ENCODE data around the gene MZF1. TPM values are rescaled to one million over a fixed set of nuclear protein-coding genes. Genes with fewer than 3 reads are reported as not detected.
A peak's percentile ranks its signal among the peaks of the same experiment; 100 is the strongest.
"Not testable (repeated sequence)": the region's sequence is repeated elsewhere in the genome, so short reads cannot be mapped to it uniquely, and the experiment has no call there.

Gene MZF1
- total RNA-seq (10 to 100 TPM in 1 of 2 donors, 1 to 10 TPM in 1; 9.3 to 21.1 TPM), polyA plus RNA-seq (1 to 10 TPM; 4.9 to 8.2 TPM)

DNA sequence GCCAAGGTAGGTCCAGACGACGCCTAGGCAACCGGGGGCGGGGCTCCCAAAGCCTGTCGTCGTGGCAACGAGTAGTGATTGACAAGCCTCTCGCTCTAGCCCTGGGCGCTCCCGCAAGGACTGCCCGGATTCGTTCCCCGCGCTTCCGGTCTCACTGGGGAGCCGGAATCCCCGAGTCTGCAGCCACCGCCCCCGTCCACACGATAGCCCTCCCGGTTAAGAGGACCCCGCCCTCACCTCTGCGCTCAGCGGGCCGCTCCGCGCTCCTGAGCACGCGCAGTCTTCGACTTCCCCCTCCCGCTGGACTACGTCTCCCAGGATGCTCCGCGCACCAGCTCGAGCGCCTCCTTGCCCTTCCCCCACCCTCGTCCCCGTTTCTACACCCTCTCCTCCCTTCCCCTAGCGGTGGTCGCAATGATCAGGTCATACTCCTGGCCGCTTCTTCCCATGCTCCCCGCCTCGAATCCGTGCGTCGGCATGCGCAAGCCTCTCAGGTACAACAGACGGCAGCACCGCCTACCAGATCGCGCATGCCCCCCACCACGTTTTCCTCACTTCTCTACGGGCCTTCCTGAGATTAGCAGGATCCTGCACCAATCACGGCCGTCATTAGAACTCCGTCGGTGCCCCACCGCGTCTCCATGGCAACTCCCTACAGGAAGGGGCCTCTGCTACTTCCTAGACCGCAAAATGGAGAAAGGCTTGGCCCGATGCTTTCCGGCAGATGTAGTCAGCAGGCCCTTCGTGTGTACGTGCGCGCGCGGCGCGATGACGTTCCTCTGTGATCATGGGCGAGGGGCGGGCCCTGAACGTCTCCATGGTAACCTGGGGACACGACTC is at the start of gene MZF1:
TSS of gene MZF1 (minus strand) at position 518 of the 840 bp plus-strand sequence. CDS start 1,946 bp downstream, outside the sequence.
- TF ChIP-seq FOXA2 (IDR thresholded peaks at IDR 0.05) (no peak), YY1 (IDR thresholded peaks at IDR 0.05) (peak; percentile 96), TAF1 (conservative IDR thresholded peaks at IDR 0.05) (no peak), HNF4A (conservative IDR thresholded peaks at IDR 0.05) (no peak), SP1 (IDR thresholded peaks at IDR 0.05) (peak; percentile 76), RXRA (IDR thresholded peaks at IDR 0.05) (peak in 1 of 2 donors; percentile 8), GABPA (IDR thresholded peaks at IDR 0.05 in 1 of 2, conservative IDR thresholded peaks at IDR 0.05 in 1 of 2) (peak; percentile 68 to 92), JUND (IDR thresholded peaks at IDR 0.05) (peak in 1 of 2 donors; percentile 58), EGR1 (IDR thresholded peaks at IDR 0.05; ENCODE audit: low read depth in 2 of 2) (peak; percentile 37 to 50), NR2F2 (IDR thresholded peaks at IDR 0.05) (peak; percentile 8), FOXA1 (IDR thresholded peaks at IDR 0.05) (no peak), RAD21 (IDR thresholded peaks at IDR 0.05) (no peak), HNF4G (IDR thresholded peaks at IDR 0.05) (no peak)
- TF ChIP-seq, protein P1, sequence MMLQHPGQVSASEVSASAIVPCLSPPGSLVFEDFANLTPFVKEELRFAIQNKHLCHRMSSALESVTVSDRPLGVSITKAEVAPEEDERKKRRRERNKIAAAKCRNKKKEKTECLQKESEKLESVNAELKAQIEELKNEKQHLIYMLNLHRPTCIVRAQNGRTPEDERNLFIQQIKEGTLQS (IDR thresholded peaks at IDR 0.05) = peak; percentile 11
- TF ChIP-seq, protein P2, sequence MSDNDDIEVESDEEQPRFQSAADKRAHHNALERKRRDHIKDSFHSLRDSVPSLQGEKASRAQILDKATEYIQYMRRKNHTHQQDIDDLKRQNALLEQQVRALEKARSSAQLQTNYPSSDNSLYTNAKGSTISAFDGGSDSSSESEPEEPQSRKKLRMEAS (IDR thresholded peaks at IDR 0.05) = peak; percentile 84
- TF ChIP-seq, protein P3, sequence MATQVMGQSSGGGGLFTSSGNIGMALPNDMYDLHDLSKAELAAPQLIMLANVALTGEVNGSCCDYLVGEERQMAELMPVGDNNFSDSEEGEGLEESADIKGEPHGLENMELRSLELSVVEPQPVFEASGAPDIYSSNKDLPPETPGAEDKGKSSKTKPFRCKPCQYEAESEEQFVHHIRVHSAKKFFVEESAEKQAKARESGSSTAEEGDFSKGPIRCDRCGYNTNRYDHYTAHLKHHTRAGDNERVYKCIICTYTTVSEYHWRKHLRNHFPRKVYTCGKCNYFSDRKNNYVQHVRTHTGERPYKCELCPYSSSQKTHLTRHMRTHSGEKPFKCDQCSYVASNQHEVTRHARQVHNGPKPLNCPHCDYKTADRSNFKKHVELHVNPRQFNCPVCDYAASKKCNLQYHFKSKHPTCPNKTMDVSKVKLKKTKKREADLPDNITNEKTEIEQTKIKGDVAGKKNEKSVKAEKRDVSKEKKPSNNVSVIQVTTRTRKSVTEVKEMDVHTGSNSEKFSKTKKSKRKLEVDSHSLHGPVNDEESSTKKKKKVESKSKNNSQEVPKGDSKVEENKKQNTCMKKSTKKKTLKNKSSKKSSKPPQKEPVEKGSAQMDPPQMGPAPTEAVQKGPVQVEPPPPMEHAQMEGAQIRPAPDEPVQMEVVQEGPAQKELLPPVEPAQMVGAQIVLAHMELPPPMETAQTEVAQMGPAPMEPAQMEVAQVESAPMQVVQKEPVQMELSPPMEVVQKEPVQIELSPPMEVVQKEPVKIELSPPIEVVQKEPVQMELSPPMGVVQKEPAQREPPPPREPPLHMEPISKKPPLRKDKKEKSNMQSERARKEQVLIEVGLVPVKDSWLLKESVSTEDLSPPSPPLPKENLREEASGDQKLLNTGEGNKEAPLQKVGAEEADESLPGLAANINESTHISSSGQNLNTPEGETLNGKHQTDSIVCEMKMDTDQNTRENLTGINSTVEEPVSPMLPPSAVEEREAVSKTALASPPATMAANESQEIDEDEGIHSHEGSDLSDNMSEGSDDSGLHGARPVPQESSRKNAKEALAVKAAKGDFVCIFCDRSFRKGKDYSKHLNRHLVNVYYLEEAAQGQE (IDR thresholded peaks at IDR 0.05) = peak; percentile 50
- TF ChIP-seq, protein P4, sequence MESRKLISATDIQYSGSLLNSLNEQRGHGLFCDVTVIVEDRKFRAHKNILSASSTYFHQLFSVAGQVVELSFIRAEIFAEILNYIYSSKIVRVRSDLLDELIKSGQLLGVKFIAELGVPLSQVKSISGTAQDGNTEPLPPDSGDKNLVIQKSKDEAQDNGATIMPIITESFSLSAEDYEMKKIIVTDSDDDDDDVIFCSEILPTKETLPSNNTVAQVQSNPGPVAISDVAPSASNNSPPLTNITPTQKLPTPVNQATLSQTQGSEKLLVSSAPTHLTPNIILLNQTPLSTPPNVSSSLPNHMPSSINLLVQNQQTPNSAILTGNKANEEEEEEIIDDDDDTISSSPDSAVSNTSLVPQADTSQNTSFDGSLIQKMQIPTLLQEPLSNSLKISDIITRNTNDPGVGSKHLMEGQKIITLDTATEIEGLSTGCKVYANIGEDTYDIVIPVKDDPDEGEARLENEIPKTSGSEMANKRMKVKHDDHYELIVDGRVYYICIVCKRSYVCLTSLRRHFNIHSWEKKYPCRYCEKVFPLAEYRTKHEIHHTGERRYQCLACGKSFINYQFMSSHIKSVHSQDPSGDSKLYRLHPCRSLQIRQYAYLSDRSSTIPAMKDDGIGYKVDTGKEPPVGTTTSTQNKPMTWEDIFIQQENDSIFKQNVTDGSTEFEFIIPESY (IDR thresholded peaks at IDR 0.05) = peak; percentile 60
- TF ChIP-seq, protein P5, sequence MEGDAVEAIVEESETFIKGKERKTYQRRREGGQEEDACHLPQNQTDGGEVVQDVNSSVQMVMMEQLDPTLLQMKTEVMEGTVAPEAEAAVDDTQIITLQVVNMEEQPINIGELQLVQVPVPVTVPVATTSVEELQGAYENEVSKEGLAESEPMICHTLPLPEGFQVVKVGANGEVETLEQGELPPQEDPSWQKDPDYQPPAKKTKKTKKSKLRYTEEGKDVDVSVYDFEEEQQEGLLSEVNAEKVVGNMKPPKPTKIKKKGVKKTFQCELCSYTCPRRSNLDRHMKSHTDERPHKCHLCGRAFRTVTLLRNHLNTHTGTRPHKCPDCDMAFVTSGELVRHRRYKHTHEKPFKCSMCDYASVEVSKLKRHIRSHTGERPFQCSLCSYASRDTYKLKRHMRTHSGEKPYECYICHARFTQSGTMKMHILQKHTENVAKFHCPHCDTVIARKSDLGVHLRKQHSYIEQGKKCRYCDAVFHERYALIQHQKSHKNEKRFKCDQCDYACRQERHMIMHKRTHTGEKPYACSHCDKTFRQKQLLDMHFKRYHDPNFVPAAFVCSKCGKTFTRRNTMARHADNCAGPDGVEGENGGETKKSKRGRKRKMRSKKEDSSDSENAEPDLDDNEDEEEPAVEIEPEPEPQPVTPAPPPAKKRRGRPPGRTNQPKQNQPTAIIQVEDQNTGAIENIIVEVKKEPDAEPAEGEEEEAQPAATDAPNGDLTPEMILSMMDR (IDR thresholded peaks at IDR 0.05; ENCODE audit: low read depth, low read length, missing input control) = peak; percentile 13
- peaks cover 4 to 25% (median 17%) of the 10 kb centered on the region in 4 donors for H3K4me1 ChIP-seq (ENCODE audit: control insufficient read depth in 4 of 4, insufficient read depth in 4 of 4, low read length in 3 of 4)
- peak; percentile 99 for DNase-seq (ENCODE audit: low spot score)
- H3K9me3 ChIP-seq (ENCODE audit: control insufficient read depth in 4 of 4, low read length in 3 of 4) = no peaks in the 10 kb centered on the region
- WGBS = under 1% methylated on average over 75 of the region's 75 CpGs
- peaks cover 0 to 16% (median 5%) of the 10 kb centered on the region in 4 donors for H3K36me3 ChIP-seq (ENCODE audit: control insufficient read depth in 4 of 4, insufficient read depth in 3 of 4, low read depth in 1 of 4, low read length in 3 of 4)
- peak within 1 kb of the TSS; percentile 64 to 69 (median 64) for H3K4me3 ChIP-seq (ENCODE audit: low read depth in 1 of 3, low read length in 3 of 3)
- no peaks in the 10 kb centered on the region for H3K27me3 ChIP-seq (ENCODE audit: control insufficient read depth in 4 of 4, insufficient read depth in 4 of 4, low read length in 3 of 4)
- peak within 1 kb of the TSS; percentile 57 to 65 for H3K9ac ChIP-seq (ENCODE audit: low read depth in 1 of 2, low read length in 2 of 2)
- peak within 1 kb of the TSS; percentile 93 to 97 for H3K27ac ChIP-seq (ENCODE audit: low read depth in 1 of 2, low read length in 2 of 2)

DNA sequence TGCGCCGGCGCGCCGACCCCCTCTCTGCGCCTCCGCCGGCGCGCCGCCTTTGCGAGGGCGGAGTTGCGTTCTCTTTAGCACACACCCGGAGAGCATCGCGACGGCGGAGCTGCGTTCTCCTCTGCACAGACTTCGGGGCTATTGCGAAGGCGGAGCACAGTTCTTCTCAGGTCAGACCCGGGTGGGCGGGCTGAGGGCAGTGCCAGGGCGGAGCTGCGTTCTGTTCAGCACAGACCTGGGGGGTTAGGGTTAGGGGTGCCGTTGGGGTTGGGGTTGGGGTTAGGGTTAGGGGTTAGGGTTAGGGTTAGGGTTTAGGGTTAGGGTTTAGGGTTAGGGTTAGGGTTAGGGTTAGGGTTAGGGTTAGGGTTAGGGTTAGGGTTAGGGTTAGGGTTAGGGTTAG is 34.1 kb upstream of the MZF1 start:
- not testable (repeated sequence) for H3K4me3 ChIP-seq (ENCODE audit: low read depth in 1 of 3, low read length in 3 of 3); H3K4me1 ChIP-seq (ENCODE audit: control insufficient read depth in 4 of 4, insufficient read depth in 4 of 4, low read length in 3 of 4); H3K27me3 ChIP-seq (ENCODE audit: control insufficient read depth in 4 of 4, insufficient read depth in 4 of 4, low read length in 3 of 4); H3K9me3 ChIP-seq (ENCODE audit: control insufficient read depth in 4 of 4, low read length in 3 of 4); H3K36me3 ChIP-seq (ENCODE audit: control insufficient read depth in 4 of 4, insufficient read depth in 3 of 4, low read depth in 1 of 4, low read length in 3 of 4); H3K27ac ChIP-seq (ENCODE audit: low read depth in 1 of 2, low read length in 2 of 2); H3K9ac ChIP-seq (ENCODE audit: low read depth in 1 of 2, low read length in 2 of 2); DNase-seq (ENCODE audit: low spot score)
- WGBS = 89% methylated on average over 28 of the region's 28 CpGs

DNA sequence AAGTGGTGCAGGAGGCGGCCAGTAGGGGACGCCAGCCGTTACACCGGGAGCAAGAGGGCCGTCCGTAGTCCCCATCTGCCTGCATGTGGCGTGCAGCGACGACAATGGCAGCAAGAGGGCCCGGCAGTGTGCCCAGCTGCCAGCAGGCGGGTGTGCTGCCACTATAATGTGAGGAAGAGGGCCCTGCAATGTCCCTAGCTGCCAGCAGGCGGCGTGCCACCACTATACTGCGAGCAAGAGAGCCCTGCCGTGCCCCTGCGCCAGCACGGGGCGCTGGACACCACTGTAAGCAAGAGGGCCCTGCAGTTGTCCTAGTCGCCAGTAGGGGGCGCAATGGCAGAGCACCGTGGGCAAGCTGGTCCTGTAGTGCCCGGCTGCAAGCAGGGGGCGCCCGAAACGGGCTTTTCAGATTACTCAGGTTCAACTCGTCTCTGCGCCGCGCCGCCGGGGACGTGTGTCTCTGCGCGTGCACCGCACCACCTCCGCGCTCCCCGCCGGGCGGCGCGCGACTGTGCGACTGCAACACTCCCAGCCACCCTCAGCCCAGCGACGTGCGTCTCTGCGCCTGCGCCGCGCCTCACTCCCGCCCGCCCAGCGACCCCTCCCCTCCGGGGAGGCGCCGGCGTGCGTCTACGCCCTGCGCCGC is 33.2 kb upstream of the MZF1 start:
- 70% methylated on average over 62 of the region's 62 CpGs for WGBS
- not testable (repeated sequence) for H3K36me3 ChIP-seq (ENCODE audit: control insufficient read depth in 4 of 4, insufficient read depth in 3 of 4, low read depth in 1 of 4, low read length in 3 of 4); H3K9me3 ChIP-seq (ENCODE audit: control insufficient read depth in 4 of 4, low read length in 3 of 4); H3K27me3 ChIP-seq (ENCODE audit: control insufficient read depth in 4 of 4, insufficient read depth in 4 of 4, low read length in 3 of 4); H3K9ac ChIP-seq (ENCODE audit: low read depth in 1 of 2, low read length in 2 of 2); H3K4me1 ChIP-seq (ENCODE audit: control insufficient read depth in 4 of 4, insufficient read depth in 4 of 4, low read length in 3 of 4); H3K4me3 ChIP-seq (ENCODE audit: low read depth in 1 of 3, low read length in 3 of 3); DNase-seq (ENCODE audit: low spot score); H3K27ac ChIP-seq (ENCODE audit: low read depth in 1 of 2, low read length in 2 of 2)
